GM18858 (cell line): ENCODE results near the gene SCUBE2.
"Not testable (repeated sequence)": the region's sequence is repeated elsewhere in the genome, so short reads cannot be mapped to it uniquely, and the experiment has no call there.

Source experiments
- ATAC-seq: cut with Tn5 transposase; IDR thresholded peaks from one replicate; pipeline ENCODE4 v1.9.1; 2021; ENCODE audit not compliant: unreplicated experiment

SCUBE2 gene

DNA sequence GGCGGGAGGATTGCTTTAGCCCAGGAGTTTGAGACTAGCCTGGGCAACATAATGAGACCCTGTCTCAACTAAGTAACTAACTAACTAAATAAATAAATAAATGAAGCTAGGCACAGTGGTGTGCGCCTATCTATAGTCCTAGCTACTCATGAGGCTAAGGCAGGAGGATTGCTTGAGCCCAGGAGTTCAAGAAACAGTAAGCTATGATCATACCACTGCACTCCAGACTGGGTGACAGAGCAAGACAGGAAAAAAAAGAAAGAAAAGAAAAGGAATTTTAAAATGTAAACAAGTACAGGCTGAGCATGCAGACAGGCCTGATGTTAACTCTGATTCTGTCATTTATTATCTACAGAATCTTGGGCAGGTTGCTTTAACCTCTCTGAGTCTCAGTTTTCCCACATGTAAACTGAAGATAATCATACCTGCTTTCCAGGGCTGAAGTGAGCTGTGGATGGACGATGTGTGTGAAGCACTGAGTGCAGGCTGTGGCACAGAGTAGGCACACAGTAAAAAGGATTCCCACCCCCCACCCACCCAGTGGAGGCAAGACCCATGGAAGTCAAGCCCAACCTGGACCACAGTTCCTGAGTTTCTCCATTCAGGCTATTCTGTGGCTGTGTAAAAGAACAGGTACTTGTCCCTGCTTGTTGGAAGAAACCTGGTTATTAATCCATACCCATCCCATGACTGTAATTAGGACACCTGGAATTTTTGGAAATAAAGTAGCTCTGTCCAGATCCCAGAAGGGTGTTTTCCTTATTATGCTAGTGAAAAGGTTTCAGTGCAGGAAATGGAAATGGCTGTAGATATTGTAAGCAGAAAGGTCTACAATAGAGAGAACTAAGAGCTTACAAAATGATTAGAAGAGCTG, 18.7 kb upstream of the SCUBE2 start:
- ATAC-seq, result no peak

DNA sequence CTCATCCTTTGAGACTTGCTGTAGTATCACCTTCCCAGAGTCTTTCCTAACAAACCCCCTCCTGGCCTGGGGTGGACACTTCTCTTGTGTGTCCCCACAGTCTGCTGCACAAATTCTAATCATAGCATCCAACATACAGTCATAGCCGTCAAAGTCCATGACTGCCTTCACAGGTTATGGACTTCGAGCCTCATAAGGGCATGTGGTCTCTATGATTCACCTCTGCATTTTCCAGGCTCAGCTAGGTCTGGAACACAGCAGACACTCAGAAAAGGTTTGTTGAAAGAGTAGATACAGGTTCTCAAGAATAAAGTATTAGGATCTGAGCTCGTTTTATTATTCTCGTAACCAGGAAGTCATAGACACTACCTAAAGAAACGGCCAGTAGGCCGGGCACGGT, 13.2 kb upstream of the SCUBE2 start:
- no peak for ATAC-seq

DNA sequence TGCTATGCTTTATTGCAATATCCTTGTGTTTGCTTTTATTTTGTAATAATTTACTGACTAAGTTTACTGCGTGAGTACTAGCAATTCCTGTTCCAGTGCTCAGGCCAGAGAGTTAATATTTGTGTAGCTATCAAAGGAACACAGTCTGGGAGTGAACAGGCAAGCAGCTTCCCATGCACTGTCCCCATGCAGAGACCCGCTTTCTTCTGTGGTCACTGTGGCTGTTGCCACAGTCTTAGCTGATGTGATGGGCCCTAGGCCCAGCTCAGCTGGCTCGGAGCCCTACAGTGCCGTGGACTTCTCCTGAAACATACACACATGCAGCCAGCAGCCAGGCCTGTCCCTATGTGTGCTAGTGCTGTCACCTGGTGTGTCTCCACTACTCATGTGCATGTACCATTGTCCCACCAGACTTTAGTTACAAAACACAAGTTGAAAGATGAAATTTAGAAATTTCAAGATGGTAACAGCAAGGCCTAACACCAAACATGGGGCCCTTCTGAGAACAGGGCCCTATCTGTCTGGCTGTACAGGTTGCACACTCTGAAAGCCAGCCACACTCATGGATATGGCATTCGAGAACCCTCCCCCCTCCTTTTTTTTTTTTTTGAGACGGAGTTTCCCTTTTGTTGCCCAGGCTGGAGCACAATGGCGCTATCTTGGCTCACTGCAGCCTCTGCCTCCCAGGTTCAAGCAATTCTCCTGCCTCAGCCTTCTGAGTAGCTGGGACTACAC, 12.3 kb upstream of the SCUBE2 start:
- no peak for ATAC-seq

DNA sequence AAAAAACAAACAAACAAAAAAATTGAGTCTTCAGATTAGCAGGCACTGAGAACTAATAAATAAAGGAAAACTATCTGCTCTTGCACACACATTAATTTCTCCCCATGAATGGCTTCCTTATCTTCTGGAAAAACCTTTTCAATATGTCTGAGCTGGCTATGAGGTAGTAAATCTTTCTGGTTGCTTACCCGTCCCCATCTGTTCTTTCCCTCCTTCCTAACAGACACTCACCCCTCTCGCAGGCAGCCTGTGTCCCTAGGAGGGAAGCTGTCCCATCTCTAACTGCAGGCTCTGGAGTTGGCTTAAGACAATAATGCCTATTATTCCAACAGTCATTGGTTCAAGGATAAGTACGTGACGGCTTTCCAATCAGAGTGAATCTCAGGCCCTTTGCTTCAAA, 8.2 kb upstream of the SCUBE2 start:
- no peak for ATAC-seq

- not testable (repeated sequence) for ATAC-seq
Measured at GRCh38 chr11:9098455-9098854, 7.1 kb upstream of the SCUBE2 start.

GRCh38 chr11:9097186-9097943, 6.0 kb upstream of the SCUBE2 start:
- not testable (repeated sequence) for ATAC-seq

DNA sequence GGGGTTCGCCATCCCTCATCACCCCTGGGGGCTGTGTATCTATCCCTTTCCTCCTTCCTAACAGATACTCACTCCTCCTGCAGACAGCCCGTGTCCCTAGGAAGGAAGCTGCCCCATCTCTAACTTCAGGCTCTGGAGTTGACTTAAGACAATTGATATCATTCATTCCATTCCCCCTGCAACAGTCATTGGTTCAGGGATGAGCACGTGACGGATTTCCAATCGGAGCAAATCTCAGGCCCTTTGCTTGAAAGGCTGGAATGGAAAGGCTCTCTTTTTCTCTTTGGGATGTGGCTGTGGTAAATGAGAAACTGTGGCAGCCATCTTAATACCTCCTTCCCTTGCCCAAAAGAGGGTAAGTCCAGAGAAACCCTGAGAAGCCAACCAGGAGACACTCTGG, 5.0 kb upstream of the SCUBE2 start:
- no peak for ATAC-seq

GRCh38 chr11:9095421-9095820, 4.0 kb upstream of the SCUBE2 start:
- no peak for ATAC-seq

DNA sequence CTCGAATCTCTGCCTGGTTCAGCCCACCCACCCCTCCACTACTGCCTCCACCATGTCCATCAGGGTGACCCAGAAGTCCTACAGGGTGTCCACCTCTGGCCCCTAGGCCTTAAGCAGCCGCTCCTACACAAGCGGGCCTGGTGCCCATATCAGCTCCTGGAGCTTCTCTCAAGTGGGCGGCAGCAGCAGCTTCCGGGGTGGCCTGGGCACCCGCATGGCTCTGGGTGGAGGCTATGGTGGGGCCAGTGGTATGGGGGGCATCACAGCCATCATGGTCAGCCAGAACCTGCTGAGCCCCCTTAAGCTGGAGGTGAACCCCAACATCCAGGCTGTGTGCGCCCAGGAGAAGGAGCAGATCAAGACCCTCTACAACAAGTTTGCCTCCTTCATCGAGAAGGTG, 3.0 kb upstream of the SCUBE2 start:
- ATAC-seq, result no peak

DNA sequence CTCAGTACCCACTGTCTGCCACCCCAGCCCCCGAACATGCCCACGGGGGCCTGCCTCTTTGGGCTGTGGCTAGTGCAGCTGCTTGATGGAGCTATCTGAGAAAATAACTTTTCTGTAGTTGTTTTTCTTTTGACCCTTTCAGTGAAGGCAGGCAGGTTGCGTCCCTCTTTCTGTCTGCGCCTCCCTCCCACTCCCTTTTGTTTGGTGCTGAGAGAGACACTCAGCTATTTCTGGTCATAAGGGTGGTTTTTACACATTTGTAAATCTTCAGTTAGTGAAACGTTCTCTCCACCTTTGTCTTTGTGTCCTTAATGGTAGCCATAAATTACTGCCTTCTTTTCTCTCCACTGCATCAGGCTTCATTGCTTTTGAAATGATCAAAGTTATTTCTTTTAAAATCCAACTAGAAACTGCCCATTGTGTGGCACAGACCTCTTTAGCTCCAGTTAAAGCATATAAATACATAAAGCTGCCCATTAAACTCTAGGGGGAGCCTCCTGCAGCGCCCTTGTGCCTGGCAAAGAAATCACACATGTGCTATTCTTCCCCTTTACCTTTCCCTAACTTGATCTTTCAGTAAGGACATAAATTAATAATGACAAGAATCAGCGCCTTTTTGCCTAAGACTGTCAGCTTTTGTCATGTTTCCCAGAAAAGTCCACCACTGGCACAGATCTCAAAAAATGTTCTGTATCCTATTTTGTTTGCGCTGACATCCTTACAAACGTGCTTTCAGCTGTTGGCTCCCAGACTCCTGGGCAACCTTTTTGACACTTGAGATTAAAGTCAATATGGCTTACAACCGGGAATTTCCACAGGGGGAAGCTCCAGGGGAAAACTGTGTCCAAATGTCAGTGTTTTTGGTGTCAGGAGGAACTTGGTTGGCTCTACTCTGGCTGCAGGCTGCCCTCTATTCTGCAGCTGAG, 1.7 kb upstream of the SCUBE2 start:
- no peak for ATAC-seq

DNA sequence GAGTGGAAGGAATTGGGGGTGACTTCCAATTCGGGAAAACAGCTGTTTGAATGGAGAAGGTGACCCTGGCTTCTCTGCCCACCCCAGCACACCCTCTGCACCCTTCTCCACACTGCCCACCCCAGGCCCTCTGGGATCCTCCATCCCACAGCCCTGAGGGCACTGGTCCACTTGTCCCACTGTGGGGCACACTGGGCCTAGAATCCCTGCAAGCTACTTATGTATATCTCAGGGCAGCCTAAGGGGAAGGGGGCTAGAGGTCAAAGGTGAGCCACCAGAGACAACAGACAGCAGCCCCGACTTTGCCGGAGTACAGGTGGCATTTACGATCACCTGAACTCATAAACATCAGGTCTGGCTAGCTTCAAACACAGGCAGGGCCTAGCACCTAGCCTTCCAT, 673 bp upstream of the SCUBE2 start:
- no peak for ATAC-seq

GRCh38 chr11:9090488-9091043, 833 bp downstream of the SCUBE2 start:
- ATAC-seq, result no peak

DNA sequence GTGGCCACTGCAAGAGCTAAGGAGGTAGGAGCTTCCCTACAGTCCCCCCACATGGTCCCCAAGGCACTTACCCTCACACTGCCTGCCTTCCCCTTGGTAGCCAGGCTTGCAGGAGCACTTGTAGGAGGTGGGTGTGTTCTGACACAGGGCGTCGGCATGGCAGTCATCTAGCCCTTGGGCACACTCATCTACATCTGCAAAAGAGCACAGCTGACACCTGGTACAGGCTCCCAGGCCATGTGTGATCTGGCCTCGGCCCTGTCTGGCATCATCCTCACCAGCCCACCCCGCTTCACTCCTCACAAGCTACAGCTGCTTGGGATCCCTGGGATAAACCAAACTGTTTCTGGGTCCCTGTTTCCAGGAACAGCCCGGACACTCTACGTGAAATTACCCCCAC, 1.8 kb downstream of the SCUBE2 start:
- ATAC-seq, result no peak

- ATAC-seq, result no peak
Measured at GRCh38 chr11:9089061-9089460, 2.3 kb downstream of the SCUBE2 start.

GRCh38 chr11:9082575-9082974, 8.8 kb downstream of the SCUBE2 start:
- ATAC-seq, result no peak

GRCh38 chr11:9081153-9081552, 10.2 kb downstream of the SCUBE2 start:
- no peak for ATAC-seq

DNA sequence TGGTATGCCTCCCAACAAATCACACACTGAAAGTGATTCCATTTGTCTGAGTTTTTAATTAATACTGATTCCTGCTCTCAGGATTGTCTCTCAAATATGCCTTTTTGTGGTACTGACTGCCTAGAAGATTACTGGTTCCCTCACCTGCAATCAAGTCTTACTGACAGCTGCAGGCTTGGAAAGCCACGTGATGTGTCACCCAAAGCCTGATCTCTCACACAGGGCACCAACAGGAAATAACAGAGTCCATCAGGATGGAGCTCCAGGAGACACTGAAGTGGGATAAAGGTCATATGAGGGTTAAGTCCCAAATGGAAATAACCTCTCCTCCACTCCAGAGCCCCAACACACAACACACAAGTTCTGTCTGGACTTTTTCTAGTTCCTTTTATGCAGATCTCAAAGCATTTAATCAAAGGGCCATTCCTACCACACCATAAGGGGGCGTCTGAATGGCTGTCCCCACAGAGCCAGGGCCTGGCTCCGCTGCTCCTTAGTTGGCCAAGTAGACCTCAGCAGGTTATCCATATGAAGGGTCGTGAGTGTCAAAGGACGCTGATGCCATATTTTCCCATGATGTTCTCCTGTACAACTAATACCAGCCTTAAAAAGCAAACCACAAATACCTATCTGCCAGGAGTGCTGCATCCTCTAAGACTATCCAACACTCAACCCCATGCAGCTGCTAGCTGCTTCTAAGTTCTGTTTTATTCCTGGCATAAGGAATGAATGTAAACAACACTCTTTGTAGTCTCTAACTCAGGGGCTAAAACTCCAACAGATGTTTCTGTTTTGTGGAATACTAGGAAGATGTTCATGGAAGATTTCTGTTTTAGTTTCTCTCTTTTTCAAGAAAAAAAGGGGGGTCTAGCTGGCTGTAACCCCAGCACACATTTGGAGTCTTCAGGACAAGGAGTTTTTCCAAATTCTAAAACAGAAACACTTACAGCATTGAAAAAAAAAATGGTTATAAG, 13.0 kb downstream of the SCUBE2 start:
- no peak for ATAC-seq

DNA sequence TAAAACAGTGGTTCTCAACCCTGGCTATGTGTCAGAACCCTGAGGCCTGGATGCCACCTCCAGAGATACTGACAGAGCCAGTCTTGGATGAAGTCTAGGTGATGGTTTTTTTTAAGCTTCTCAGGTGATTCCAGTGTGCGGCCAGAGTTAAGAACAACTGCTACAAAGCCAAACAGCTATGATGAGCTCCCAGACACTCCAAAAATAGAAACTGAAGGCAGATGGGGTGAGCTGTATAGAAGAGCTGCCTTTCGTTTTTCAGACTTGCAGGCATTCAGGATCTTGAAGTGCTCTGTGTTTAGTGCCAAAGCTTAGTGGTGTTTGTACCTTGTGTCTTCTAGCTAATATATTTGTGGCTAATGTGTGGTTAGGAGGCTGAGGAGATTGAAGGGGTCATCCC, 14.2 kb downstream of the SCUBE2 start:
- ATAC-seq, result no peak

- no peak for ATAC-seq
Measured at GRCh38 chr11:9076661-9077060, 14.7 kb downstream of the SCUBE2 start.
